Measurements from ENCODE around the gene UGT1A4. TPM values are rescaled to one million over a fixed set of nuclear protein-coding genes. Genes with fewer than 3 reads are reported as not detected.

The UGT1A4 gene
- polyA plus RNA-seq, 4 donors = 0.09 to 7.3 (median 0.66) TPM; not detected in 1

GRCh38 chr2:233800208-233800607, 81.7 kb downstream of the UGT1A4 start:
- DNase-seq (no peak), FAIRE-seq (no peak)
- no peaks in the 10 kb centered on the region for H3K4me1 ChIP-seq (ENCODE audit: control insufficient read depth in 3 of 3, insufficient read depth in 2 of 3, low read depth in 1 of 3, low read length in 2 of 3)
- no peaks in the 10 kb centered on the region for H3K36me3 ChIP-seq (ENCODE audit: control insufficient read depth in 3 of 3, insufficient read depth in 2 of 3, low read depth in 1 of 3, low read length in 3 of 3)
- H3K9me3 ChIP-seq (ENCODE audit: control insufficient read depth in 2 of 2, insufficient read depth in 1 of 2, low read depth in 1 of 2, low read length in 1 of 2) = no peaks in the 10 kb centered on the region
- no peak overlapping the region for H3K27ac ChIP-seq (ENCODE audit: low read depth in 1 of 3, low read length in 2 of 3)
- 71 to 86% (median 79%) methylated on average over 7 of the region's 7 CpGs for WGBS, 3 donors
- no peaks in the 10 kb centered on the region for H3K27me3 ChIP-seq (ENCODE audit: control insufficient read depth in 3 of 3, insufficient read depth in 3 of 3, low read length in 3 of 3)
- H3K4me3 ChIP-seq (ENCODE audit: low read depth in 1 of 3, low read length in 3 of 3) = no peak overlapping the region

DNA sequence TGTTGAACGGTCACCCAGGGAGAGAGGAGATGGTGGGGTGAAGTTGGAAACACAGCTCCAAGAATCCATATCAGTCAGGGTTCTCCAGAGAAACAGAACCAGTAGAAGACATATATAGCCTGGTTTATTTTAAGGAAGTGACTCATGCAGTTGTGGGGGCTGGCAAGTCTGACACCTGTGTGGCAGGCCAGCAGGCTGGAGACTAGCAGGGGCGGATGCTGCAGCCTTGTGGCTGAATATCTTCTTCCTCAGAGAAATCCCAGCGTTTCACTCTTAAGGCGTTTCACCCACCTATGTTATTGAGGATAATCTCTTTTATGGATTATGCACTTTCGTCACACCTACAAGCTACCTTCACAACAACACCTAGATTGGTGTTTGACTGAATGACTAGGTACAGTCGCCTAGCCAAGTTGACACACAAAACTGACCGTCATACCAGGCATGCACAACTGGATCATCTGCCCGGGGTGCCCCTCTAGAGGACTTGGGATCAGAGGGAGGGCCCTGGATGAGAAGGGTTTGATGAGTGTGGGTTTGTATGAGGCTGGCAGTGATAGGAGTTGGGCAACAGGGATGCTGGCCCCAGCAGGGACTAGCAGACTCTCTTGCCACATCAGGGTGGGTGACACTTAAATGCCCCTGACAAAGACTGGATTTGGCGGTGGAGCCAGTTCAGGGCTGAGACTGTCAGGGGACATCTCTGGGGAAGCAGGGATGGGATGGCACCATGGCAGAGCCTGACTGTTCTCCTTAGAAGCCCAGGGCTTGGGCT, 83.0 kb downstream of the UGT1A4 start:
- DNase-seq = no peak
- Histone ChIP-seq H3K27me3 (ENCODE audit: control insufficient read depth in 3 of 3, insufficient read depth in 3 of 3, low read length in 3 of 3) (no peaks in the 10 kb centered on the region), H3K9me3 (ENCODE audit: control insufficient read depth in 2 of 2, insufficient read depth in 1 of 2, low read depth in 1 of 2, low read length in 1 of 2) (no peaks in the 10 kb centered on the region), H3K4me3 (ENCODE audit: low read depth in 1 of 3, low read length in 3 of 3) (no peak overlapping the region), H3K4me1 (ENCODE audit: control insufficient read depth in 3 of 3, insufficient read depth in 2 of 3, low read depth in 1 of 3, low read length in 2 of 3) (no peaks in the 10 kb centered on the region), H3K27ac (ENCODE audit: low read depth in 1 of 3, low read length in 2 of 3) (no peak overlapping the region), H3K36me3 (ENCODE audit: control insufficient read depth in 3 of 3, insufficient read depth in 2 of 3, low read depth in 1 of 3, low read length in 3 of 3) (no peaks in the 10 kb centered on the region)
- WGBS, 3 donors = 75 to 84% (median 76%) methylated on average over 9 of the region's 9 CpGs
- no peak for FAIRE-seq

DNA sequence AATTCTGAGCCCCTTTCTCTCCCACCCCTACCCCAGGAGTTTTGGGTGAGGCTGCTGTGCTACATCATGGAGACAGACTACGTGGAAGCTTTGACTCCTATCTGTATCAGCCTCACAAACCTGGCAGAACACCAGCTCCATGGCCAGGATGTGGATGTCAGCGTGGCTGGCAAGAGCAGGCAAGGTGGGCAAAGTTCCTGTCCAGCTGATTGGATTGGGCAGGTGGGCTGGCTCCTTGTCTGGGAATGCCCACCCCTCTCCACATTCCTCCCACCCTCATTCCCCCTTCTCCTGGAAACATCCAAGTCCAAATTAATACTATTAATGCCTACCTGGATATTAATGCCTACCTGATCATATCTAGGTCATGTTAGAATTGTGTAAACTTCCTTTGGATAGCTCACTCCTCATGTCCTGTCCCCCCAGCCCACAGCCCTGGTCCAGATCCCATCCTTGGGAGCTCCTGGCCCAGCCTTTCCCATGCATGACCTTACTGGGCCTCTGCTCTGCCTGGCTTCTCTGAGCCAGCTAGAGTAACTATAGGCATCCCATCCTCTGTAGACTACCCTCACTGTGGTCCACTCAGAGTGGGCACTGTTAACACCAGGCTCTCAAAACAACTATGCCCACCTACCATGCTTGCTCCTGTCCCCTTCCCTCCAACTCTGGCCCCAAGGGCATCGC, 83.7 kb downstream of the UGT1A4 start:
- no peak for DNase-seq
- no peak for FAIRE-seq
- no peaks in the 10 kb centered on the region for H3K9me3 ChIP-seq (ENCODE audit: control insufficient read depth in 2 of 2, insufficient read depth in 1 of 2, low read depth in 1 of 2, low read length in 1 of 2)

DNA sequence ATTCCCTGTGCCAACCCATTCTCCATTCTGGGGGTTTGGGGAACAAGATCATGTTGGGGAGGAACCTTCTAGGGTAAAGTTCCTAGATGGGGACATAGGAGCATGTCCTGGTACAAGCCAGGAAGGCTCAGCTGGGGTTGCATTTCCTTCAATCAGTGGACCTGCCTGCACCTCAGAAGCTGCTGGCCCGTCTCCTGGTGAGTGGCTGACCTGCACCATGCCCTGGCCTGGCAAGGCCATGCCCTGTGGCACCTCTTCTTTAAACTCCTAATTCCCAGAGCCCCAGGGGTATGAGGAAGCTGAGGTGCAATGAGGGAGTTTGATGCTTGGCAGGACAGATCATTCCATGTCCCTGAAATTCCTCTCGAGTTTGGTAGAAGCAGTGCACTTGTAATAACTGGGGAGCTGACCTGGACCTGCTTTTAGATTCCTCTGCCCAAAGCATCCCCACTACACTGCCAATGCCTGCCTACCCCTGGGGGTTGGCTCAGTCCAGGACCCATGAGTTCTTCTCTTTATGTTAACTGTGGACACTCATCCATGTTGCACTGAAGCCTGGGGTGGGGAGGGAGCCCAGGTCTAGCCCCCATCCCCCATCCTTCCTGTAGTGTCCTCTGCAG, 84.9 kb downstream of the UGT1A4 start:
- no peak overlapping the region for H3K27ac ChIP-seq (ENCODE audit: low read depth in 1 of 3, low read length in 2 of 3)
- no peaks in the 10 kb centered on the region for H3K9me3 ChIP-seq (ENCODE audit: control insufficient read depth in 2 of 2, insufficient read depth in 1 of 2, low read depth in 1 of 2, low read length in 1 of 2)
- no peaks in the 10 kb centered on the region for H3K4me1 ChIP-seq (ENCODE audit: control insufficient read depth in 3 of 3, insufficient read depth in 2 of 3, low read depth in 1 of 3, low read length in 2 of 3)
- FAIRE-seq (no peak), DNase-seq (no peak)
- no peaks in the 10 kb centered on the region for H3K36me3 ChIP-seq (ENCODE audit: control insufficient read depth in 3 of 3, insufficient read depth in 2 of 3, low read depth in 1 of 3, low read length in 3 of 3)
- peaks cover 0 to 2% (median 0%) of the 10 kb centered on the region in 3 donors for H3K27me3 ChIP-seq (ENCODE audit: control insufficient read depth in 3 of 3, insufficient read depth in 3 of 3, low read length in 3 of 3)
- WGBS, 3 donors = 73 to 81% (median 76%) methylated on average over 2 of the region's 2 CpGs
- H3K4me3 ChIP-seq (ENCODE audit: low read depth in 1 of 3, low read length in 3 of 3) = no peak overlapping the region

More for the DNA sequence above, 83.7 kb downstream of the UGT1A4 start:
- Histone ChIP-seq H3K27ac (ENCODE audit: low read depth in 1 of 3, low read length in 2 of 3) (no peak overlapping the region), H3K4me1 (ENCODE audit: control insufficient read depth in 3 of 3, insufficient read depth in 2 of 3, low read depth in 1 of 3, low read length in 2 of 3) (no peaks in the 10 kb centered on the region), H3K36me3 (ENCODE audit: control insufficient read depth in 3 of 3, insufficient read depth in 2 of 3, low read depth in 1 of 3, low read length in 3 of 3) (no peaks in the 10 kb centered on the region), H3K27me3 (ENCODE audit: control insufficient read depth in 3 of 3, insufficient read depth in 3 of 3, low read length in 3 of 3) (no peaks in the 10 kb centered on the region), H3K4me3 (ENCODE audit: low read depth in 1 of 3, low read length in 3 of 3) (no peak overlapping the region)
- 62 to 70% (median 63%) methylated on average over 3 of the region's 3 CpGs for WGBS, 3 donors

DNA sequence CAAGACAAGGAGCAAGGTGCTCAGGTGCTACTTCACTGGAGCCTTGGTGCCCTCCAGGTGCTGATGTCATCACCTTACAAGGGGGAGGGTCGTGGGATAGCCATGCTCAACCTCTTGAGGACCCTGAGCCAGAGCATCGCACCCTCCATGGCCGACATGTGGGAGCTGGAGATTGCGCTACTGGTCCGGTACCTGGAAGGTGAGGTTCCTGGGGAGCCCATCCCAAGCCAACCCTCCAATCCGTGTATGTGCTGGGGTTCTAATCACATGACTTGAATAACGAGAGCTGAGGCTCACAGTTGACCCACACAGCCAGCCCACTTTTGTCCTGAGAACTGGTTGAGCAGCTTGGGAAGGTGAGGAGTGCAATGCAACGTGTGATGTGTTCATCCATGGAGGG, 85.5 kb downstream of the UGT1A4 start:
- no peak for FAIRE-seq
- H3K9me3 ChIP-seq (ENCODE audit: control insufficient read depth in 2 of 2, insufficient read depth in 1 of 2, low read depth in 1 of 2, low read length in 1 of 2) = no peaks in the 10 kb centered on the region
- H3K4me1 ChIP-seq (ENCODE audit: control insufficient read depth in 3 of 3, insufficient read depth in 2 of 3, low read depth in 1 of 3, low read length in 2 of 3) = no peaks in the 10 kb centered on the region
- H3K4me3 ChIP-seq (ENCODE audit: low read depth in 1 of 3, low read length in 3 of 3) = no peak overlapping the region
- H3K36me3 ChIP-seq (ENCODE audit: control insufficient read depth in 3 of 3, insufficient read depth in 2 of 3, low read depth in 1 of 3, low read length in 3 of 3) = no peaks in the 10 kb centered on the region
- WGBS, 3 donors = 53 to 74% (median 67%) methylated on average over 8 of the region's 8 CpGs
- H3K27ac ChIP-seq (ENCODE audit: low read depth in 1 of 3, low read length in 2 of 3) = no peak overlapping the region
- H3K27me3 ChIP-seq (ENCODE audit: control insufficient read depth in 3 of 3, insufficient read depth in 3 of 3, low read length in 3 of 3) = peaks cover 0 to 2% (median 0%) of the 10 kb centered on the region in 3 donors
- DNase-seq = no peak

DNA sequence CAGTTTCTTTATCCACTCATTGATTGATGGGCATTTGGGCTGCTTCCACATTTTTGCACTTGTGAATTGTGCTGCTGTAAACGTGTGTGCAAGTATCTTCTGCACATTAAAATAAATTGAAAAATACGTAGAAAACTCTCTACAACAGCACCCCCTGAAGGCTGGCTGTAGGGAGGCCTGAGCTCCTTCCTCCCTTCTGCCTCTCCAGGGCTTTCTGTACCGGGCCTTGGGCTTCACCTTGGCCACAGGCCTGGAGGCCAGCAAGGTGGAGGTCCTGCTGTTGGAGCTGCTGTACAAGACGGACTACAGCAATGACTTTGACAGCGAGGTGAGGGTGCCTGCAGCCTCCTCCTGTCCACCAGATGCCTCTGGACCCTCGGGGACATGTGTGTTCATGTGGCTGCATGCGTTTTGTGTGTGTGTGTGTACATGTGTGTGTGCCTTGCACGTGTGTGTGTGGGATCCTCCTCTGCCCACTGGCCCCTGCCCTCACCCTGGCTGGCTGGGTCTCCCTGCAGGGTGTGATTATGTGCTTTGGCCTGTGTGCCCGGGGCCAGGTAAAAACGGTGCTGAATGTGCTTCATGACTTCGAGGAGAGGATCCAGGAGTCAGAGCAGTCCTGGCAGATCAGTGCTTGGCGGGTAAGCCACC, 88.8 kb downstream of the UGT1A4 start:
- DNase-seq (no peak), FAIRE-seq (no peak)
- H3K27me3 ChIP-seq (ENCODE audit: control insufficient read depth in 3 of 3, insufficient read depth in 3 of 3, low read length in 3 of 3) = peaks cover 0 to 2% (median 0%) of the 10 kb centered on the region in 3 donors
- H3K4me3 ChIP-seq (ENCODE audit: low read depth in 1 of 3, low read length in 3 of 3) = no peak overlapping the region
- 74 to 79% (median 77%) methylated on average over 12 of the region's 12 CpGs for WGBS, 3 donors
- no peaks in the 10 kb centered on the region for H3K36me3 ChIP-seq (ENCODE audit: control insufficient read depth in 3 of 3, insufficient read depth in 2 of 3, low read depth in 1 of 3, low read length in 3 of 3)
- no peaks in the 10 kb centered on the region for H3K4me1 ChIP-seq (ENCODE audit: control insufficient read depth in 3 of 3, insufficient read depth in 2 of 3, low read depth in 1 of 3, low read length in 2 of 3)
- no peak overlapping the region for H3K27ac ChIP-seq (ENCODE audit: low read depth in 1 of 3, low read length in 2 of 3)
- H3K9me3 ChIP-seq (ENCODE audit: control insufficient read depth in 2 of 2, insufficient read depth in 1 of 2, low read depth in 1 of 2, low read length in 1 of 2) = no peaks in the 10 kb centered on the region

- no peak for FAIRE-seq
- DNase-seq = no peak
- peaks cover 0 to 2% (median 0%) of the 10 kb centered on the region in 3 donors for H3K27me3 ChIP-seq (ENCODE audit: control insufficient read depth in 3 of 3, insufficient read depth in 3 of 3, low read length in 3 of 3)
- no peak overlapping the region for H3K4me3 ChIP-seq (ENCODE audit: low read depth in 1 of 3, low read length in 3 of 3)
- 77 to 82% (median 81%) methylated on average over 10 of the region's 10 CpGs for WGBS, 3 donors
- no peaks in the 10 kb centered on the region for H3K9me3 ChIP-seq (ENCODE audit: control insufficient read depth in 2 of 2, insufficient read depth in 1 of 2, low read depth in 1 of 2, low read length in 1 of 2)
- no peaks in the 10 kb centered on the region for H3K36me3 ChIP-seq (ENCODE audit: control insufficient read depth in 3 of 3, insufficient read depth in 2 of 3, low read depth in 1 of 3, low read length in 3 of 3)
- no peak overlapping the region for H3K27ac ChIP-seq (ENCODE audit: low read depth in 1 of 3, low read length in 2 of 3)
- no peaks in the 10 kb centered on the region for H3K4me1 ChIP-seq (ENCODE audit: control insufficient read depth in 3 of 3, insufficient read depth in 2 of 3, low read depth in 1 of 3, low read length in 2 of 3)
Measured at GRCh38 chr2:233807966-233808935, 89.7 kb downstream of the UGT1A4 start.

Data from small intestine (tissue), 7 donors.